Activated naive CD4-positive, alpha-beta T cell treated with anti-CD3 and anti-CD28 coated beads, Interleukin-2, amount 50 U/mL, for 72 hours (primary cell): ENCODE data around the gene FRG2C. TPM values are rescaled to one million over a fixed set of nuclear protein-coding genes. Genes with fewer than 3 reads are reported as not detected.
"Not testable (repeated sequence)": the region's sequence is repeated elsewhere in the genome, so short reads cannot be mapped to it uniquely, and the experiment has no call there.

Source experiments
- ATAC-seq, 2 donors: fragments of 150-1000 bp; cut with Tn5 transposase; 2 replicates each; pipeline ENCODE4 v1.10.0; 2021; ENCODE audit warnings: mild to moderate bottlenecking in 2 of 2, moderate library complexity in 2 of 2
- DNase-seq, 2 donors: peaks; one replicate each; pipeline ENCODE4 v3.0.0; 2021 to 2022; ENCODE audit warnings: low spot score in 2 of 2
- H3K27ac Mint-ChIP-seq, 2 donors: one replicate each; pipeline ENCODE4 v1.8.0; 2022; ENCODE audit warnings: mild to moderate bottlenecking in 2 of 2, mixed read lengths in 2 of 2
- H3K36me3 Mint-ChIP-seq, 2 donors: one replicate each; pipeline ENCODE4 v1.8.0; 2022; ENCODE audit warnings: mixed read lengths in 2 of 2
- H3K9me3 Mint-ChIP-seq, 2 donors: one replicate each; pipeline ENCODE4 v1.8.0; 2022; ENCODE audit warnings: mixed read lengths in 2 of 2
- total RNA-seq, 2 donors: library from RNA; stranded (reverse); gene quantifications; one replicate each; pipeline ENCODE4 v1.2.3, GENCODE V29; 2022

Gene FRG2C
- not detected for total RNA-seq

- not testable (repeated sequence) for H3K27ac Mint-ChIP-seq, ATAC-seq, DNase-seq
- Mint-ChIP-seq H3K36me3 (peaks cover 18 to 25% of the 10 kb centered on the region in 2 donors), H3K9me3 (peaks cover 20 to 27% of the 10 kb centered on the region in 2 donors)
Observed at GRCh38 chr3:75664028-75664427, at the start of gene FRG2C. Gene FRG2C (plus strand): TSS chr3:75664328. CDS start chr3:75664380, 52 bp downstream.

GRCh38 chr3:75618666-75619305 is 45.3 kb upstream of the FRG2C start:
- not testable (repeated sequence) for H3K36me3 Mint-ChIP-seq, ATAC-seq, H3K27ac Mint-ChIP-seq, H3K9me3 Mint-ChIP-seq, DNase-seq

- H3K9me3 Mint-ChIP-seq, H3K36me3 Mint-ChIP-seq, H3K27ac Mint-ChIP-seq, DNase-seq, ATAC-seq: not testable (repeated sequence)
Observed at GRCh38 chr3:75619481-75620031, 44.6 kb upstream of the FRG2C start.

GRCh38 chr3:75621772-75622171 is 42.4 kb upstream of the FRG2C start:
- not testable (repeated sequence) for H3K9me3 Mint-ChIP-seq, DNase-seq

DNA sequence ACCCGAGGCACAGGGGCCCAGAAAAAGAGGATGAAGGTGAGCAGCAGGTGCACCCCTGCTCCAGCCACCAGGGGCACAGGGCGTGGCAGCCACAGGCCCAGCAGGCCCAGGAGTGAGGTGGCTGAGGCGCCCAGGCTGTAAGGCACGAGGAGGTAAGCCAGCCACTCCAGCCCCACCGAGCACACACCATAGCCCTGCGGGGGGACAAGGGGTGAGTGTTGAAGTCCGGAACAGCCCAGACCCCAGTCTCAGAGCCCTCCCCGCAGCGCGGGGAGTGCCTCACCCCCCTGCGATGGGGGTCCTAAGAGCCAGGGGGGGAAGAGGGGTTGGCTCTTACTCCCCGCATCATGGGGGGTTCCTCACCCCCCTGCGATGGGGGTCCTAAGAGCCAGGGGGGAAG is 40.5 kb upstream of the FRG2C start:
- not testable (repeated sequence) for H3K9me3 Mint-ChIP-seq, DNase-seq

More at GRCh38 chr3:75621772-75622171, 42.4 kb upstream of the FRG2C start:
- H3K27ac Mint-ChIP-seq, ATAC-seq, H3K36me3 Mint-ChIP-seq: not testable (repeated sequence)

DNA sequence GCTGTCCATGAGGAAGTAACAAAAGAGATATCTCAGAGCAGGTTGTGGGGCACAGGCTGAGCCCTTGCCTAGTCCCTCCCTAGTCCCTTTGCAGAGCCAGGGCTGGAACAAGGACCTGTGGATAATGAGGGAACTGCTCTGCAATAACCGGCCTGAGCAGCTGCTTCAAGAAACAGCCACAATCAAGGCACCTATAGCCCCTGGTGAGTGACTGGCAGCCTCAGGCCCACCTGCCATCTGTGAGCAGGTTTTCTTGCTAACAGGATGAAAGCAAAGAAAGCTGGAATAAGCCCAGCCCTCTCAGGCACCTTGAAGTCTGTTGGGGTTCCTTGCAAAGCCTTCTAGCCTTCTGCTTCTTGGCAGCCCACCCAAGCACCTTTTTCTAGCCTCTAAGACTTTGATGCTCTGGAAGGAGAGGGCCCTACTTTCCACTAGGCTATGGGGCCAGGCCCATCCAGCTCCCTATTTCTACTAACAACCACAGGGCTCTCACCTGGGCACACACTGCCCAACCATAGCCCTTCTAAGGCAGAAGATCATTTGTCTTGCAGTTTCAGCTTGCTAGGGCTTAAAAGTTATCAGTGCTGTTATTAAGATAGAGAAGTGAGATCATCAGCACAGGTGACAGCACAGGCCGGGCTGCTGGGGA is 33.1 kb upstream of the FRG2C start:
- not testable (repeated sequence) for H3K27ac Mint-ChIP-seq, DNase-seq, H3K36me3 Mint-ChIP-seq, H3K9me3 Mint-ChIP-seq, ATAC-seq

More for the DNA sequence above, 40.5 kb upstream of the FRG2C start:
- ATAC-seq, H3K36me3 Mint-ChIP-seq, H3K27ac Mint-ChIP-seq: not testable (repeated sequence)

DNA sequence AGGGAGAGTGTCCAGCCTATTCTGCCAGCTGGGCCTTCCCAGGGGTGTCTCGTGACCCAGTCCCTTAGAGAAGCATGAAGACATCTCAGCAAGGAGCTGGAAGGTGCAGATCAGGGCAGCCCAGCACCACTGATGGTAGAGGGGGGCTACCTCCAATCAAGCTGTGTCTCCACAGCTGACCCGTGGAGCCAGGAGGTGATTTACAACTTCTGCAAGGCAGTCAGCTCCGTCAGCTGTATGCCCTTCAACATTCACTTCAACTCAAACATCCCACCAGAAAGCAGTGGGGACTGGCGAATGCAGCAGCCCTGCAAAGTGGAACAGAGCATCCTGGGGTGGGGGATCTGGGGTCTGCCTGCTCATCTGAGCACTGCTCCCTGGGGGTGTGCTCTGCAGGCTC is 32.6 kb upstream of the FRG2C start:
- DNase-seq (no peak), ATAC-seq (no peak)
- Mint-ChIP-seq H3K36me3 (no peaks in the 10 kb centered on the region), H3K27ac (no peak overlapping the region), H3K9me3 (no peaks in the 10 kb centered on the region)

DNA sequence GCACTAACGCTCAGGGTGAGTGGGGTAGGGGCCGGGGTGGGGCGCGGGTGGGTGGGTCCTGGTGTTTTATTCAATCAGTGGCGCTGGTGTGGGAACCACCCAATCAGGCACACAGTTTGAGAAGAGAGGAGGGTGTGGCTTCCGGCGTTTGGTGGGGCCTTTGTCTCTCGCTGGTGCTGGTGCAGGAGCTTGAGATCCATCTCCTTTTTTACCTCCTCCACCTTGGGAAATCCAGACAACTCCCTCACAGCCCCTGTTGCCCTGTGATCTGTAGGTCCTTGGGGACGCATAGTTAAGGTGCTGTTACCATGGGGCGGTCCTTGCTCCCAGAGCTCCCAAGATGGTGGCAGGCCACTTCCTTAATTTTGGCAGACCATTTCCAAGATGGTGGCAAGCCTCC is 25.2 kb upstream of the FRG2C start:
- H3K9me3 Mint-ChIP-seq, DNase-seq: not testable (repeated sequence)

DNA sequence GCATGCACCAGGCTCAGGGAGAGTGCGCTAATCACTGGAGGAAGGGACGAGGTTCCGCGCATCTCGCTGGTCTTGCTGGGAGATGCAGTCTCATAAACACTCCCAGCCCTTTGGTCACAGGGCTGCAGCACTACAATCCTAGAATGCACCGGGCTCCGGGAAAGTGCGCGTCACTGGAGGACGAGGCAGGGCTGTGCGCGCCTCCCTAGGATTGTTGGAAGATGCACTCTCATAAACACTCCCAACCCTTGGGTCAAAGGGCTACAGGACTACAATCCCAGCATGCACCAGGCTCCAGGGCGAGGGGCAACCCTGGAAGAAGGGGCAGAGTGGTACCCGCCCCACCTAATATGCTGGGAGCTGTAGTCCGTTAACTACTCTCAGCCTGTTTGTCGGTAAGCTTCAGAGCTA is 23.0 kb upstream of the FRG2C start:
- not testable (repeated sequence) for H3K27ac Mint-ChIP-seq, H3K36me3 Mint-ChIP-seq, H3K9me3 Mint-ChIP-seq, ATAC-seq, DNase-seq

More for the DNA sequence above, 25.2 kb upstream of the FRG2C start:
- H3K27ac Mint-ChIP-seq, H3K36me3 Mint-ChIP-seq, ATAC-seq: not testable (repeated sequence)

DNA sequence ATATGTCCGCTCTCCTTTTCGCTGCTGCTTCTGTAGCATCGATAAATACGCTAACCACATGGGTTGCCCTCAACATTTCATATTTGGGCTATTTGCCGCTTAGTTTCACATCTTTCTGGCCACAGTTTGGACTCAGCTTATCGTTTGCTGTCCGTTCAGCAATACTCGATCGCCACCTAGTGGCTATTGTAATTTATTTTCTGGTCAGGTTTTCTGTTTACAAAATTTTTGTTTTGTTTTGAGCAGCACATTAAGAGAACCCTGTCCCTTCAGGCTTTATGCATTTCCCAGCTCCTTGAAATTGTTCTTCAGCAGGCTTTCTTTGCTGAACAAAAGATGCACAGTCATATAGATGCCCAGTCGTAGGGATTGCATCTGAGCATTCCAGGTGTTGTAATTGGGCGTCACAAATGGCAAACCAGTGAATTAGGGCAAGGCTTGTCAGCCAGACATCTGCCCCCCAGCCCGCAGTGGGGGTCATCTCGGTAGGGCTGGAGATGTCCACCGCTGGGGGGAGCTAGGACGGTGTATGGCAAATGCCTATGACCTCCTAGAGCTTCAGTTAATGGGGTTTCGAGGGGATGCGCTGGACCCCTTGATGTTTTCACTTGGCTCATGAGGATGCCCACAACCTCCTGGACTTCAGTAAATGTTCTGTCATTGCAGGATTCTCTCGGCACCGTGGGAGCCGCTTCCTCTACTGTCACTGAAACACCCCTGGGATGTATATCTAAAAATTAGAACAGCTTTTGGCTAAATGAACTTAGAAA is 20.9 kb upstream of the FRG2C start:
- DNase-seq, H3K27ac Mint-ChIP-seq: not testable (repeated sequence)

GRCh38 chr3:75645548-75645947 is 18.6 kb upstream of the FRG2C start:
- H3K36me3 Mint-ChIP-seq, DNase-seq, H3K27ac Mint-ChIP-seq, H3K9me3 Mint-ChIP-seq, ATAC-seq: not testable (repeated sequence)

More for the DNA sequence above, 20.9 kb upstream of the FRG2C start:
- H3K9me3 Mint-ChIP-seq, H3K36me3 Mint-ChIP-seq, ATAC-seq: not testable (repeated sequence)

DNA sequence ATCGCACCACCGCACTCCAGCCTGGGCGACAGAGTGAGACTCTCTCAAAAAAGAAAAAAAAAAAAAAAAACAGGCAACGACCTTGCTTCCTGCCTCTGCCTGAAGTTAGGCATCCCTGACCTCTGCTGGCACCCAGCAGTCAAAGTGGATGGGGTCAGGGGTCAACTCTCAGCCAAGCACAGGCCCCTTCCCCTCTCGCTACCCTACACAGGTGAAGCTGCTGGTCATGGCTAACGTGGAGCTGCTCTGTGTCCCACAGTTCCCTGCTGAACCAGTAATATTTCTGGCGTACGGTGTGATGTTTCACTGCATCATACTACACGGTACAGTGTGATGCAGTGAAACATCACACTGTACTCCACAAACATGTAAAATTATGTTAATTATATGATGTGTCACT is 13.9 kb upstream of the FRG2C start:
- H3K36me3 Mint-ChIP-seq, result no peaks in the 10 kb centered on the region
- H3K9me3 Mint-ChIP-seq, result no peaks in the 10 kb centered on the region
- H3K27ac Mint-ChIP-seq, result no peak overlapping the region
- ATAC-seq (no peak), DNase-seq (no peak)

DNA sequence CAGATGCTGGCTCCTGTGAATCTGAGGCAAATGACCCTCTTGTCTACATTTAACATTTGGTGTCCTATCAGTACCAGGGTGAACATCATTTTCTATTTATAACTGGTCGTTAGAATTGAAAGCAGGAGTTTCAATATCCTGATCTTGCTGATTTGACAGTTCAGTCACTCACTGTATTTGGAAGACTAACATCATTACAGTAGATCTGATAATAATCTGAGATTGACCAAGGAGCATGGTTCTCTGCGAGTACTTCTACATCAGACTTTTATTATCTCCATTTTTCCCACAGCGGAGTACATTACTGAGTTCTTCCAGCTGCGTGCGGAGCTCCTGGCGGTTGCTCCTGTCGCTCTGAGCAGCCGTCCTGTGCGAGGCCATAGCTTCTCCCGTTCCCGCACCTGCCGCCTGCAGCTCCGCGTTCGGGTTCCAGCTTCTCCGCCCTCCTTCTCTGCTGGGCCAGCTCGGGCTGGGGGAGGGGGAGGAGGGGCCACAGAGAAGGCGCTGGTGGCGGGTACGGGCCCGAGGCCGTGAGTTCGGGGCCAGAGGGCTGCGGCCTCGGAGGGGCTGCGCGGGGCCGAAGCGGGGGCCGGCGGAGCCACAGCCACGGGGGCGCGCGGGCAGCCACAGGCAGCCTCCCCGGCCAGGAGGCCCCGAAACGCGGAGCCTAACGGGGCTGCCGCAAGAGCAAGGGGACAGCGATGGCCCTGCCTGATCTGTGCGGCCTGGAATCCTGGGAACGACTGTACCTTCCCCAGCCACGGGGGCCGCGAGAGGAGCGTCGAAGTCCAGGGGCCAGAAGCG is 8.8 kb upstream of the FRG2C start:
- H3K9me3 Mint-ChIP-seq, H3K36me3 Mint-ChIP-seq, ATAC-seq, H3K27ac Mint-ChIP-seq, DNase-seq: not testable (repeated sequence)

DNA sequence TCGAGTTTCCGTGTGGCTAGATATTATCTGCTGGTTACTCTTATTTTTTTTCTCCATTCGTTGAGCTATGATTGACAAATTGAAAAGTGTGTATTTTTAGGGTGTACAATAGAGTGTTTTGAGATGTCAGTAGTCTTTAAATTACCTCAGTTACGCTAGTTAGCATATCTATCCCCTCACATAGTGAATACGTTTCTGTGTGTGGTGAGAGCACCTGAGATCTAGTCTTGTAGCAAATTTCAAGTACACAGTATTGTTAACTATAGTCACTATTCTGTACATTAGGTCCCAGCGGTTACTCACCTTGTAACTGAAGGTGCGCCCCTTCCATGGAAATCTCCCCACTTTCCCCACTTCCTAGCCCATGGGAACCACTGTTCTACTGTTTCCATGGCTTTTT is 8.2 kb upstream of the FRG2C start:
- peaks cover 0 to 12% of the 10 kb centered on the region in 2 donors for H3K36me3 Mint-ChIP-seq

GRCh38 chr3:75658411-75659107 is 5.6 kb upstream of the FRG2C start:
- H3K9me3 Mint-ChIP-seq, H3K27ac Mint-ChIP-seq, DNase-seq, ATAC-seq: not testable (repeated sequence)
- H3K36me3 Mint-ChIP-seq, result peaks cover 0 to 12% of the 10 kb centered on the region in 2 donors

More for the DNA sequence above, 8.2 kb upstream of the FRG2C start:
- H3K27ac Mint-ChIP-seq, H3K9me3 Mint-ChIP-seq, ATAC-seq, DNase-seq: not testable (repeated sequence)

DNA sequence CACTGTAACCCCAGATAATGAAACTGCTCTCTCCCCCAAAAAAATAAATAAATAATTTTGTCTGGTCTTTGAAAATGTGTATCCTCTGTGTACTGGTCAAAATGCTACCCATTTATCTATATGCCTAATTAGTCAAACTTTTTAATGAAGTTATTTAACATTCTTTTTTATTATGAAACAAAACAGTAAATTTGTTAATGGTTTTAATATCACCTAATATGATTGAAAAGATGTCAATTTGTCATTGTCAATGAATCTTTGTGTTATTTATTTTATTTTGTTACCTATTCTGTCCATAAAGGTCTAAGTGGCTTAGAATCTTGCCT is 5.1 kb upstream of the FRG2C start:
- H3K9me3 Mint-ChIP-seq, result peaks cover 0 to 10% of the 10 kb centered on the region in 2 donors
- not testable (repeated sequence) for ATAC-seq, DNase-seq, H3K27ac Mint-ChIP-seq
- peaks cover 0 to 12% of the 10 kb centered on the region in 2 donors for H3K36me3 Mint-ChIP-seq
